GM12892 (cell line): ENCODE data around the gene NKD2.
"Not testable (repeated sequence)": the region's sequence is repeated elsewhere in the genome, so short reads cannot be mapped to it uniquely, and the experiment has no call there.

Source experiments
- DNase-seq: peaks from one replicate; pipeline ENCODE4 v3.0.0; 2011; ENCODE audit not compliant: insufficient read length
- FAIRE-seq: peaks from 2 replicates; lab custom pipeline; 2011; peaks lifted over from hg19 to GRCh38; lab: Jason Lieb, UNC
- POLR2A ChIP-seq: IDR thresholded peaks from 2 replicates; pipeline ENCODE4 v1.6.1; 2011; ENCODE audit warnings: low read depth, low read length, control low read depth
- POLR2AphosphoS5 ChIP-seq: IDR thresholded peaks from 2 replicates; pipeline ENCODE4 v1.6.1; 2011; ENCODE audit warnings: low read depth, low read length, control low read depth
- TAF1 ChIP-seq: IDR thresholded peaks from 2 replicates; pipeline ENCODE4 v1.6.1; 2011; ENCODE audit warnings: low read depth, mild to moderate bottlenecking, control low read depth, low read length, borderline replicate concordance

NKD2 gene

GRCh38 chr5:997001-997474 lies 11.6 kb upstream of the NKD2 start:
- no peak for FAIRE-seq
- DNase-seq: no peak
- TF ChIP-seq TAF1 (no peak), POLR2AphosphoS5 (no peak), POLR2A (no peak)

GRCh38 chr5:997711-998110 lies 10.9 kb upstream of the NKD2 start:
- FAIRE-seq (no peak), DNase-seq (no peak)
- TF ChIP-seq TAF1 (no peak), POLR2A (no peak), POLR2AphosphoS5 (no peak)

- TF ChIP-seq POLR2AphosphoS5 (no peak), POLR2A (no peak), TAF1 (no peak)
- DNase-seq (no peak), FAIRE-seq (no peak)
Observed at GRCh38 chr5:998246-999031, 10.2 kb upstream of the NKD2 start.

- no peak for DNase-seq
- TF ChIP-seq TAF1: no peak
- TF ChIP-seq POLR2AphosphoS5: no peak
- TF ChIP-seq POLR2A: no peak
- no peak for FAIRE-seq
Observed at GRCh38 chr5:999032-999501, 9.5 kb upstream of the NKD2 start.

- DNase-seq: no peak
- no peak for FAIRE-seq
- TF ChIP-seq TAF1 (no peak), POLR2A (no peak), POLR2AphosphoS5 (no peak)
Observed at GRCh38 chr5:999724-1000123, 8.9 kb upstream of the NKD2 start.

- DNase-seq: no peak
- TF ChIP-seq TAF1 (no peak), POLR2A (no peak), POLR2AphosphoS5 (no peak)
- no peak for FAIRE-seq
Observed at GRCh38 chr5:1000329-1000728, 8.3 kb upstream of the NKD2 start.

- not testable (repeated sequence) for FAIRE-seq, DNase-seq
Observed at GRCh38 chr5:1000831-1001230, 7.8 kb upstream of the NKD2 start.

GRCh38 chr5:1001406-1002270 lies 7.0 kb upstream of the NKD2 start:
- TF ChIP-seq TAF1: no peak
- TF ChIP-seq POLR2A: no peak
- TF ChIP-seq POLR2AphosphoS5: no peak
- FAIRE-seq (no peak), DNase-seq (no peak)

- DNase-seq (no peak), FAIRE-seq (no peak)
- TF ChIP-seq POLR2A (no peak), POLR2AphosphoS5 (no peak), TAF1 (no peak)
Observed at GRCh38 chr5:1002271-1002546, 6.4 kb upstream of the NKD2 start.

GRCh38 chr5:1002836-1003235 lies 5.8 kb upstream of the NKD2 start:
- DNase-seq (no peak), FAIRE-seq (no peak)
- TF ChIP-seq POLR2AphosphoS5 (no peak), TAF1 (no peak), POLR2A (no peak)

GRCh38 chr5:1003296-1003937 lies 5.2 kb upstream of the NKD2 start:
- no peak for DNase-seq
- no peak for FAIRE-seq
- TF ChIP-seq TAF1 (no peak), POLR2AphosphoS5 (no peak), POLR2A (no peak)
